Liver (tissue), 3 donors: ENCODE data around the gene ZC3HAV1L.

Source experiments
- ATF3 ChIP-seq: IDR thresholded peaks from 2 replicates; pipeline ENCODE4 v1.6.1; 2016; ENCODE audit warnings: antibody characterized with exemption
- CTCF ChIP-seq: fragments of 150-350 bp; IDR thresholded peaks from 2 replicates; pipeline ENCODE4 v1.5.1; 2017; ENCODE audit warnings: improper control_type of control experiment, low read depth, low read length; ENCODE audit not compliant: missing input control
- EGR1 ChIP-seq, 2 donors: IDR thresholded peaks; 2 replicates each; pipeline ENCODE4 v1.6.1; 2016 to 2018; ENCODE audit warnings: antibody characterized with exemption in 2 of 2, low read depth in 2 of 2
- FOXA1 ChIP-seq: IDR thresholded peaks from 2 replicates; pipeline ENCODE4 v1.6.1; 2016; ENCODE audit warnings: antibody characterized with exemption
- HNF4A ChIP-seq, 2 donors: conservative IDR thresholded peaks; 2 replicates each; pipeline ENCODE4 v1.6.1; 2016; ENCODE audit warnings: antibody characterized with exemption in 2 of 2, mild to moderate bottlenecking in 2 of 2
- JUND ChIP-seq, 2 donors: IDR thresholded peaks; 2 replicates each; pipeline ENCODE4 v1.6.1; 2016; ENCODE audit warnings: antibody characterized with exemption in 2 of 2
- NR2F2 ChIP-seq: IDR thresholded peaks from 2 replicates; pipeline ENCODE4 v1.6.1; 2016; ENCODE audit warnings: antibody characterized with exemption
- RAD21 ChIP-seq, 2 donors: IDR thresholded peaks; 2 replicates each; pipeline ENCODE4 v1.6.1; 2016; ENCODE audit warnings: antibody characterized with exemption in 2 of 2, mild to moderate bottlenecking in 2 of 2
- REST ChIP-seq: IDR thresholded peaks from 2 replicates; pipeline ENCODE4 v1.6.1; 2016; ENCODE audit warnings: antibody characterized with exemption, mild to moderate bottlenecking
- TAF1 ChIP-seq: conservative IDR thresholded peaks from 2 replicates; pipeline ENCODE4 v1.6.1; 2016; ENCODE audit warnings: antibody characterized with exemption, mild to moderate bottlenecking
- YY1 ChIP-seq: IDR thresholded peaks from 2 replicates; pipeline ENCODE4 v1.6.1; 2016; ENCODE audit warnings: antibody characterized with exemption, mild to moderate bottlenecking
- ZBTB33 ChIP-seq: IDR thresholded peaks from 2 replicates; pipeline ENCODE4 v1.6.1; 2016; ENCODE audit warnings: antibody characterized with exemption
- TF ChIP-seq, protein P1 (sequence below): IDR thresholded peaks from 2 replicates; pipeline ENCODE4 v1.6.1; 2016; ENCODE audit warnings: antibody characterized with exemption
- donor health status: healthy.
- donor health status: healthy.

DNA sequence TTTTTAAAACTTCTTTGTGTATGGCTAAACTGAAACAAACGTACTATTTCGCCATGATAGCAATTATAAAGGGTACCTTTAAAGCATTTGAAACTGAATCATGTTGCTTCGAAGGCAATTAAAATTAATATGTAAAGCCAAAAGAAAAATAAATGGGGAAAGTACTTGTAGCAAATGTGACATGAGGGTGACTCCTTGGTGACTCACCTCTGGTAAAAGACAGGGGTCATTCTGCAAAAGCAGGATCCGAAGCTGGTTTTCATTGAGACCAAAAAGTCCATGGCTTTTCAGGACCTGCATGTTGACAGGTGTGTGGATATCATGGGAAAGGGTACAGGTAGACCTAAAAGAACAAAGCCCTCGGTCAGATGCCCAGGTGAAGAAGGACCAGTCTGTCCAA lies 1.5 kb downstream of the ZC3HAV1L start:
- TF ChIP-seq CTCF = no peak
- no peak for TF ChIP-seq ATF3
- TF ChIP-seq NR2F2 = no peak
- TF ChIP-seq ZBTB33 = no peak
- TF ChIP-seq REST = no peak
- TF ChIP-seq, protein P1, sequence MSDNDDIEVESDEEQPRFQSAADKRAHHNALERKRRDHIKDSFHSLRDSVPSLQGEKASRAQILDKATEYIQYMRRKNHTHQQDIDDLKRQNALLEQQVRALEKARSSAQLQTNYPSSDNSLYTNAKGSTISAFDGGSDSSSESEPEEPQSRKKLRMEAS = no peak
- no peak for TF ChIP-seq EGR1 (IDR thresholded peaks at IDR 0.05; ENCODE audit: low read depth in 2 of 2)
- no peak for TF ChIP-seq YY1
- no peak for TF ChIP-seq RAD21 (IDR thresholded peaks at IDR 0.05)
- no peak for TF ChIP-seq FOXA1
- no peak for TF ChIP-seq HNF4A (conservative IDR thresholded peaks at IDR 0.05)
- no peak for TF ChIP-seq JUND (IDR thresholded peaks at IDR 0.05)
- TF ChIP-seq TAF1 = no peak
